ENCODE data around the gene PLCB4. TPM values are rescaled to one million over a fixed set of nuclear protein-coding genes. Genes with fewer than 3 reads are reported as not detected.

PLCB4 gene
- total and polyA plus RNA-seq, 5 donors: 9.4 to 42.2 (median 27.7) TPM

DNA sequence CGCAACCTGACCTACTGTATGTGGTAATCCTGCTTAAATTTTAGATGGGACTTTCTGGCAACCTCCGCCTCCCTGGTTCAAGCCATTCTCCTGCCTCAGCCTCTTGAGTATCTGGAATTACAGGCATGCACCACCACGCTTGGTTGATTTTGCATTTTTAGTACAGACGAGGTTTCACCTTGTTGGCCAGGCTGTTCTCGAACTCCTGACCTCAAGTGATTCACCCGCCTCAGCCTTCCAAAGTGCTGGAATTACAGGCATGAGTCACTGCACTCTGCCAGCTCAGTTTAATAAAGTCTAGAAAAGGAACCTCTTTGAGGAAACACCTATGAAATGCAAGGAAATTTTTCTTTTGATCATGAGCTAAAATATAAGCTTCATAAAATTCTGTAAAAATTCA is 9.0 kb upstream of the PLCB4 start:
- DNase-seq (no peak), ATAC-seq (no peak)
- no peak overlapping the region for H3K4me3 ChIP-seq (ENCODE audit: low read length)
- H3K9me3 ChIP-seq (ENCODE audit: control insufficient read depth, low read length): no peaks in the 10 kb centered on the region
- intact Hi-C loops (cut with DNase I): loop anchor here in 2 of 4 donors (10.0 kb wide), 1 partner anchor 205 kb away; no protein-coding TSS in a partner anchor
- no peaks in the 10 kb centered on the region for H3K4me1 ChIP-seq (ENCODE audit: control insufficient read depth, insufficient read depth, low read length)
- no peak overlapping the region for H3K27ac ChIP-seq (ENCODE audit: low read length)
- H3K27me3 ChIP-seq (ENCODE audit: control insufficient read depth, insufficient read depth): no peaks in the 10 kb centered on the region
- WGBS: 94% methylated on average over 6 of the region's 6 CpGs

DNA sequence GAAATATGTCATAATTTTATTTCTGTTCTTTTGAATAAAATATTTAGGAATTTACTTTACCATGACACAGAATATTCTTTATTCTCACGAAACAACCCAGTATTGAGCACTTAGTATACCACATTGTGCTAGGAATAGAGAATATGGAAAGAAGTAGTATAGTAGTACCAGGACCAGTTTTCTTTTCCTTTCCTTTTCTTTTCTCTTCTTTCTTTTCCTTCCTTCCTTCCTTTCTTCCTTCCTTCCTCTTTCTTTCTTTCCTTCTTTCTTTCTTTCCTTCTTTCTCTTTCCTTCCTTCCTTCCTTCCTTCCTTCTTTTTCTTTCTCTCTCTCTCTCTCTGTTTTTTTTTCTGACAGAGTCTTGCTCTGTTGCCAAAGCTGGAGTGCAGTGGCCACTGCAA is 7.5 kb upstream of the PLCB4 start:
- H3K4me1 ChIP-seq (ENCODE audit: control insufficient read depth, insufficient read depth, low read length): no peaks in the 10 kb centered on the region
- DNase-seq (no peak), ATAC-seq (no peak)
- intact Hi-C loops (cut with DNase I): loop anchor here in 2 of 4 donors (10.0 kb wide), 1 partner anchor 207 kb away; no protein-coding TSS in a partner anchor
- no peak overlapping the region for H3K27ac ChIP-seq (ENCODE audit: low read length)
- H3K9me3 ChIP-seq (ENCODE audit: control insufficient read depth, low read length): no peaks in the 10 kb centered on the region
- WGBS: 99% methylated on average over 1 of the region's 1 CpG
- H3K27me3 ChIP-seq (ENCODE audit: control insufficient read depth, insufficient read depth): no peaks in the 10 kb centered on the region
- no peak overlapping the region for H3K4me3 ChIP-seq (ENCODE audit: low read length)

DNA sequence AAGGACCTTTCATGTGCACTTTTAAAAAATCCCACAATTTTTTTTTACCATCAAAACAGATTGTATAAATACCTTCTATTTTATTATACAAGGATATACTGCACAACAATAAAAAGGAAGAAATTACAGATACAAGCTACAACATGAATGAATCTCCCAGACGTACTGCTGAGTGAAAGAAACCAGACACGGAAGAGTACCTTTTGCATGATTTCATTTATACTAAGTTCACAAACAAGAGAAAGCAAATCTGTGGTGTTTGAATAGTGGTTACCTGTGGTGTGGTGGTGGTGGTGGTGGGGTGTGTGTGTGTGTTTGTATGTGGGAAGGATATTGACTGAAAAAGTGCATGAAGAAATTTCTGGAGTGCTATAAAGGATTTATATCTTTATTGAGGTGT is 6.8 kb upstream of the PLCB4 start:
- no peaks in the 10 kb centered on the region for H3K9me3 ChIP-seq (ENCODE audit: control insufficient read depth, low read length)
- H3K27ac ChIP-seq (ENCODE audit: low read length): no peak overlapping the region
- 92% methylated on average over 2 of the region's 2 CpGs for WGBS
- no peaks in the 10 kb centered on the region for H3K4me1 ChIP-seq (ENCODE audit: control insufficient read depth, insufficient read depth, low read length)
- intact Hi-C loops (cut with DNase I): loop anchor here in 2 of 4 donors (10.0 kb wide), 1 partner anchor 207 kb away; no protein-coding TSS in a partner anchor
- DNase-seq (no peak), ATAC-seq (no peak)
- H3K4me3 ChIP-seq (ENCODE audit: low read length): no peak overlapping the region
- H3K27me3 ChIP-seq (ENCODE audit: control insufficient read depth, insufficient read depth): no peaks in the 10 kb centered on the region

DNA sequence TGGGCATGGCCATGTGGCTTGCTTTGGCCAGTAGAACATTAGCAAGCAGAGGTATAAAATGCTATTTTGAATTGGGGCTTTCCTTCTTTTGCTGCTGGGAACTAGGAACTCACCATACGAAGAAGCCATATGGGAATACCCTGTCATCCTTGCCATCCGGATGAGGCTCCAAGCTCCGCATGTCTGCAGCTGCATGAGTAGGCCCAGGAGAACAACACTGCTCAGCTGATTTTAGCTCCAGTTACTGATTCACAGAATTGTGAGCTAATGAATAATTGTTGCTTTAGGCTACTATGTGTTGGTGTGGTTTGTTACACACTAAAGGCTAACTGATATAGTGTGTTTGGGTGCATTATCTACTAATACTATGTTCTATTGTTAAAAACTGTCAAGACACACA is 2.7 kb upstream of the PLCB4 start:
- H3K4me3 ChIP-seq (ENCODE audit: low read length): no peak overlapping the region
- ATAC-seq (no peak), DNase-seq (no peak)
- WGBS: 81% methylated on average over 3 of the region's 3 CpGs
- H3K27me3 ChIP-seq (ENCODE audit: control insufficient read depth, insufficient read depth): no peaks in the 10 kb centered on the region
- no peaks in the 10 kb centered on the region for H3K4me1 ChIP-seq (ENCODE audit: control insufficient read depth, insufficient read depth, low read length)
- H3K27ac ChIP-seq (ENCODE audit: low read length): no peak overlapping the region
- intact Hi-C loops (cut with DNase I): loop anchor here in 2 of 4 donors (5.0 to 10.0 kb wide), 2 partner anchors 211 to 291 kb away; no protein-coding TSS in a partner anchor
- no peaks in the 10 kb centered on the region for H3K9me3 ChIP-seq (ENCODE audit: control insufficient read depth, low read length)

DNA sequence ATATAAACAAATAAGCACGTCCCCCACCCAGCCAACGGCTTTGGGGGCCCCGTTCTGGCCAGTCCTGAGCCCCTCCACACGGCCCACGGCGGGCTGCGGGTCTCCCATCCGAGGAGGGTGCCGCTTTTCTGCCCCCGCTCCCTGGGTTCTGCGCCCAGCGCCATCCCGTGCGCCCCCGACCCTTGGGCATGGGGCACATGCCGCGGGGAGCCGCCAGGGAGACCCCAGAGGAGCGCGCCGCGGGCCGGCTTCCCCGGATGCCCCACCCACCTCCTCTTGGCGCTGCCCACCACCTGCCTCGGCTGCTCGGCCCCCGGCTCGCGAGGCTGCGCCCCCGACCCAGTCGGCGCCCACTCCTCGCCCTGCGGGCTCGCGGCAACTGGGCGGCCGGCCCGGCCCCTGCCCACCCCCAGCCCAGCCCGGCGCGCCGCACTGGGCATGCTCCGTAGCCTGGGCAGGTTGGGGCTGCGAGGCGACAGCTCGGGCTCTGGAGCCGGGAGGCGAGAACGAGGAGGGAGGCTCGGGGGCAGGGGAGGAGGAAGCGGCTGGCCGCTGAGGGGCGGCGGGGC is 570 bp upstream of the PLCB4 start:
- peak overlapping the region; percentile 76 for H3K27ac ChIP-seq (ENCODE audit: low read length)
- intact Hi-C loops (cut with DNase I): loop anchor here in 2 of 4 donors (5.0 to 10.0 kb wide), 2 partner anchors 214 to 289 kb away; no protein-coding TSS in a partner anchor
- DNase-seq (peak; percentile 47 to 83 (median 82)), ATAC-seq (peak; percentile 69 to 81)
- no peaks in the 10 kb centered on the region for H3K27me3 ChIP-seq (ENCODE audit: control insufficient read depth, insufficient read depth)
- no peaks in the 10 kb centered on the region for H3K9me3 ChIP-seq (ENCODE audit: control insufficient read depth, low read length)
- under 1% methylated on average over 57 of the region's 57 CpGs for WGBS
- H3K4me1 ChIP-seq (ENCODE audit: control insufficient read depth, insufficient read depth, low read length): peaks cover 3% of the 10 kb centered on the region
- H3K4me3 ChIP-seq (ENCODE audit: low read length): peak overlapping the region; percentile 92

DNA sequence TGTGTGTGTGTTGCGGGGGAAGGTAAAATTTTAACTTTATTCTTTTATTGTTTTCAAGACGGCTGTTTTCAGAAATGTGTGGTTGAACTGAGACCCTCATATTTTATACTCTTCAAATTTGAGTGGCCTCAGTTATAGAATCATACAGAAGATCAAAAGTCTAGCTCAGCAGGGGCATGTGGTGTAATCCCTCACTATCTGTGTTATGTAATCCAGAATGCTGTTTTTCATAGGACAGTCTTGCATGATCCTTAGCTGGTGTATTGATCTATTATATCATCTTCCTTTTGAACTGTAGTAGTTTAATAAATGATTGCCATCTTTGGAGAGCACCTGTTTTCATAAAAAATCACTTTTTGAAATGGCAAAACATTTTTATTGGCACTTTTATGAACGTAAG is 1.4 kb downstream of the PLCB4 start:
- Histone ChIP-seq H3K27ac (ENCODE audit: low read length) (no peak overlapping the region), H3K4me3 (ENCODE audit: low read length) (no peak overlapping the region), H3K4me1 (ENCODE audit: control insufficient read depth, insufficient read depth, low read length) (peaks cover 8% of the 10 kb centered on the region), H3K27me3 (ENCODE audit: control insufficient read depth, insufficient read depth) (no peaks in the 10 kb centered on the region), H3K9me3 (ENCODE audit: control insufficient read depth, low read length) (no peaks in the 10 kb centered on the region)
- 72% methylated on average over 3 of the region's 3 CpGs for WGBS
- ATAC-seq: no peak
- intact Hi-C loops (cut with DNase I): loop anchor here in 1 of 4 donors (10.0 kb wide), 1 partner anchor 294 kb away; no protein-coding TSS in a partner anchor
- DNase-seq: no peak

DNA sequence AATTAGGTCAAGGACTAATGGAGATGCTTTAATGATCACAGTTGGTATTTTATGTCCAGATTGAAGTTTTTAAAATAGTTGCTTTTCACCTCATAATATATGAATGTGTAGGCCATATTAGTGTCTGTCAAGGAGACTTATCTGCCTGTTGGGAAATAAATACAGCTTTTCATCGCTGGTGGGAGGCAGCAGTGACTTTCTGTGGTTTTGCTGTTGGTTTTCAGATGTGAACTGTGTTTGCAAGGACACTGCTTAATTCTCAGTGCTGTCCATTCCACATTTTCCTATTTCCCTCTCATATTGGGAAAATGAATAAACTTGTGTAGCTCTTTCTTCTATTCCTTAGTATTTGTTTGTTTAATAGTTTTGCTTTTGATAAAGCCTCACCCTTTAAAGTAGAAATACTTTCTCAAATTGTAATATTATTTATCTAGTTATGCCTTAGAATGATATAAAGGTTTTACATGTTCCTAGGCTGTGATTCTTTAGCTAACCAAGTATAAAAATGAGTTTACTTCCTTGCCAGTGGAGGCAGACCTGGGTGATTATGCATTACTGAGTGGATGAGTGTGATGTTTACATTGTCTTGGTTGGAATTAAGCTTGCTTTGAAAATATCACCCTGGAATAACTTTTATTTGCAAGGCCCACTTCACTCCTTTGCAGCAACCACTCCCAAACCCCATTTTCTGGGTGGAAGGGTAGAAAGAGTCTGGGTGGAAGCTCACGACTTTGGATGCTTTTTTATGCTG is 3.3 kb downstream of the PLCB4 start:
- intact Hi-C loops (cut with DNase I): loop anchor here in 1 of 4 donors (10.0 kb wide), 1 partner anchor 293 kb away; no protein-coding TSS in a partner anchor
- DNase-seq (no peak), ATAC-seq (no peak)
- no peak overlapping the region for H3K4me3 ChIP-seq (ENCODE audit: low read length)
- no peaks in the 10 kb centered on the region for H3K27me3 ChIP-seq (ENCODE audit: control insufficient read depth, insufficient read depth)
- no peak overlapping the region for H3K27ac ChIP-seq (ENCODE audit: low read length)
- H3K9me3 ChIP-seq (ENCODE audit: control insufficient read depth, low read length): no peaks in the 10 kb centered on the region
- WGBS: 51% methylated on average over 2 of the region's 2 CpGs
- peaks cover 8% of the 10 kb centered on the region for H3K4me1 ChIP-seq (ENCODE audit: control insufficient read depth, insufficient read depth, low read length)

DNA sequence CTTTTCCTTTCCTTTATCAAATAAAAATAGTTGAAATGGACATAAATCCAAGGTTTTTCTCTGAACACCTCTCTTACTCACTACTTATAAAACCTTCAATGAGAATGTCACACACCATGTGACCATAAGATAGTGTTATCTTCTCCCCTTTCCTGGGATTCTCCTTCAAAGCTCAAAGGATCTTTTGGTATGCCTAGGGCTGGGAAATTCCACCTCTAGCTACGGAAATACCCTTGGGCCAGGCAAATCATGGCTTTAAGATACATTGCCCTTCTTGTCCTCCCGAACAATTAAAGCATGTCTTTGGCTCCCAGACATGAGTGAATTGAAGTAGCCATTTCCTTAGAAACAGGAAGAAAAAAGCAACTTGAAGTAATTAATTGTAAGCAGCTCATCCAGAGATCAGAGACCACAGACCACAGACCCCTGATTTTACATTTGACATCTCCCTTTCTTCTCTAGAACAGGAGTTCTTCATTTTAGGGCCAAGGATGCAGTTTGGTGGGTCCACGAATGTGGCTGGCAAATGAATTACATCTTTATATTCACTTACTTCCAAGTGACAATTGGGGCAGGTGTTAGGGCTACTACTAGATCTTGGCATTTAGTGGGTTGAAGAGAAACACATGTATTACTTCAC is 4.1 kb downstream of the PLCB4 start:
- intact Hi-C loops (cut with DNase I): loop anchor here in 1 of 4 donors (10.0 kb wide), 1 partner anchor 292 kb away; no protein-coding TSS in a partner anchor
- Histone ChIP-seq H3K27me3 (ENCODE audit: control insufficient read depth, insufficient read depth) (no peaks in the 10 kb centered on the region), H3K4me3 (ENCODE audit: low read length) (no peak overlapping the region), H3K9me3 (ENCODE audit: control insufficient read depth, low read length) (no peaks in the 10 kb centered on the region), H3K27ac (ENCODE audit: low read length) (no peak overlapping the region), H3K4me1 (ENCODE audit: control insufficient read depth, insufficient read depth, low read length) (peaks cover 8% of the 10 kb centered on the region)
- ATAC-seq (no peak), DNase-seq (no peak)
- WGBS: 48% methylated on average over 3 of the region's 3 CpGs

DNA sequence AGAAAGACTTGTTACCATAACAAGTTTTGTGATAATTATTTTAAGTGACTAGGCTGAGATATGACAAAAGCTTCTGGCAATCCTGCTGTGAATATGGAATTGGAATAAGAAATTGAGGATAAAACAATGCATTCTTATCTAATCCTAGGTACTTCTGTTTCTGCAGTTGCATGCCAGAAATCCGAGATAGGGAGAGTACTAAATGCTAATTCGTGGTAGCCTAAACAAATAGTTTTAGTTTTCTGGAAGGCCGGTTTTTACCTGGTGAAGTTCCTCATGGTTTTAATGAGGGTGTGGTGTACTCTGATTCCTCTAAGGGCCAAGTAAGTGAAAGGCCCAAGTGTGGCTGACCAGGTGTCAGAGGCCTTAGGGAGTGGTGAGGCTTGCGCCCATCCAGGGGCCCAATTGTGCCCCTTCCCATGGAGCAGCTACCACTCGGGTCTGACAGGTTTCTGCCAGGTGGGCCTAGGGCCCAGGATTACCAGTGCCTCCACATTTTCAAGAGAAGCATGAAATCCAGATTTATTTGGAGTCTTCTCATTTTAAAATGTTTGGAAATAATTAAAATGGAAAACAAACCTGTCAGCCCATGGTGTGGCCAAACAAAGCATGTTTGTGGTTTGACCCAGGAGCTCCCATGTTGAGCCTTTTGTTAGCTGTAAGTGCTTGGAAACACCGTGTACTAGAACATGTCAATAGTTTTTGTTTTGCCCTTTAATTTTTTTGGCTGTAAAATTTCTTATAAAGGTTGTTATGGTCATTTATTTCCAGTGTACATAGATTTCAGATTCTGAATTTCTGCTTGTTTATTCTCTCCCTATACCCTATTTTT is 6.6 kb downstream of the PLCB4 start:
- Histone ChIP-seq H3K9me3 (ENCODE audit: control insufficient read depth, low read length) (no peaks in the 10 kb centered on the region), H3K4me1 (ENCODE audit: control insufficient read depth, insufficient read depth, low read length) (peaks cover 10% of the 10 kb centered on the region), H3K4me3 (ENCODE audit: low read length) (no peak overlapping the region), H3K27ac (ENCODE audit: low read length) (peak overlapping the region; percentile 30), H3K27me3 (ENCODE audit: control insufficient read depth, insufficient read depth) (no peaks in the 10 kb centered on the region)
- intact Hi-C loops (cut with DNase I): loop anchor here in 2 of 4 donors (5.0 to 10.0 kb wide), 2 partner anchors 277 to 289 kb away; no protein-coding TSS in a partner anchor
- ATAC-seq (peak in 1 of 2 donors; percentile 53), DNase-seq (no peak)
- 66% methylated on average over 6 of the region's 6 CpGs for WGBS

DNA sequence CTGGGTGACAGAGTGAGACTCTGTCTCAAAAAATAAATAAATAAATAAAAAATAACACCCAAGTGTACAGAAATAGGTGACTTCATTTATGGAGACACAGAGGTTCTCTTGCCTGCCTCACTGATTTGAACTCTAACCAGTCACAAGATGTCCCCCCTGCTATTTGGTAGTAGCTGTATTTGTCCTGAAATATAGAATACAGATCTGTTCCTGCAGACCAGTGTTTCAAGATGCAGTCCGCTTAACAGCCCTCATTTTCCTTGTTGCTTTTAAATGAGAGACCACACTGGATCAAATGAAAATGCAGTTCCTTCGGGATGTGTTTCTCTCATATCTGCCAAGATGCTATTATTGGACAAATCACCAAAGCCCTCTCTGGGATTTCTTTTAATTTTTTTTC is 7.6 kb downstream of the PLCB4 start:
- Histone ChIP-seq H3K4me3 (ENCODE audit: low read length) (no peak overlapping the region), H3K27ac (ENCODE audit: low read length) (no peak overlapping the region), H3K4me1 (ENCODE audit: control insufficient read depth, insufficient read depth, low read length) (peaks cover 12% of the 10 kb centered on the region), H3K27me3 (ENCODE audit: control insufficient read depth, insufficient read depth) (no peaks in the 10 kb centered on the region), H3K9me3 (ENCODE audit: control insufficient read depth, low read length) (no peaks in the 10 kb centered on the region)
- peak in 1 of 2 donors; percentile 42 for ATAC-seq
- no peak for DNase-seq
- intact Hi-C loops (cut with DNase I): loop anchor here in 2 of 4 donors (5.0 to 10.0 kb wide), 2 partner anchors 276 to 288 kb away; no protein-coding TSS in a partner anchor
- 65% methylated on average over 2 of the region's 2 CpGs for WGBS
